ENCODE measurements around the gene ZNF215. TPM values are rescaled to one million over a fixed set of nuclear protein-coding genes. Genes with fewer than 3 reads are reported as not detected.

Gene ZNF215
- total and polyA plus RNA-seq, 2 donors (not counting 3 experiments of a cell fraction or from before 2014, with no cell fraction given): 1.2 to 2.9 TPM

- H3K4me1 ChIP-seq (ENCODE audit: control insufficient read depth, extremely low read depth, insufficient read depth, low read length): peaks cover 21% of the 10 kb centered on the region
- FAIRE-seq (no peak), DNase-seq (ENCODE audit: low read depth, low spot score) (peak; percentile 57)
- no peaks in the 10 kb centered on the region for H3K27me3 ChIP-seq (ENCODE audit: control insufficient read depth in 2 of 2, insufficient read depth in 2 of 2, low read length in 2 of 2)
- no peak overlapping the region for H3K9ac ChIP-seq (replicated peaks; ENCODE audit: extremely low read depth, insufficient read depth, low read length)
- no peaks in the 10 kb centered on the region for H3K9me3 ChIP-seq (replicated peaks; ENCODE audit: control insufficient read depth, insufficient read depth, low read length)
- H4K20me1 ChIP-seq (replicated peaks; ENCODE audit: control insufficient read depth, extremely low read depth, insufficient read depth, low read length): no peaks in the 10 kb centered on the region
- dilution Hi-C loops (cut with MboI; ENCODE audit: extremely low pct_ligation_motif_present, low sequenced_read_pairs): no loop called here
- CTCF ChIA-PET: interaction anchor here (1.0 to 2.1 kb wide), 3 partner anchors 11 to 192 kb away, joined by 3 to 8 read pairs (median 4); no protein-coding TSS in a partner anchor
- POLR2A ChIA-PET: no interaction called here
- H3K36me3 ChIP-seq (ENCODE audit: control insufficient read depth in 2 of 2, extremely low read depth in 1 of 2, insufficient read depth in 2 of 2, low read length in 2 of 2): no peaks in the 10 kb centered on the region
- TF ChIP-seq GATA2 (IDR thresholded peaks at IDR 0.05; ENCODE audit: insufficient read depth, insufficient read length, low read depth, low read length) (peak; percentile 32), FOS (IDR thresholded peaks at IDR 0.05; ENCODE audit: borderline replicate concordance, insufficient read depth, low read length) (peak; percentile 13), EZH2 (IDR thresholded peaks at IDR 0.05; ENCODE audit: borderline replicate concordance, low read depth, low read length, severe bottlenecking) (no peak)
- intact Hi-C loops (cut with micrococcal nuclease): loop anchor here (1.0 kb wide), 1 partner anchor 16 kb away; the partner anchor contains the start of genes NLRP14 and ZNF214
- H2AFZ ChIP-seq (ENCODE audit: low read depth, low read length): peak overlapping the region; percentile 81
- H3K27ac ChIP-seq (ENCODE audit: insufficient read depth, low read depth, low read length): peak overlapping the region; percentile 20
- no peaks in the 10 kb centered on the region for H3K9me1 ChIP-seq (replicated peaks; ENCODE audit: control insufficient read depth, extremely low read depth, insufficient read depth, low read length)
- H3K4me3 ChIP-seq (replicated peaks in 1 of 3; ENCODE audit: insufficient read depth in 1 of 3, low read depth in 1 of 3, low read length in 3 of 3): no peak overlapping the region
- peak overlapping the region; percentile 76 for H3K4me2 ChIP-seq (ENCODE audit: insufficient read depth, low read length)
- H3K79me2 ChIP-seq (ENCODE audit: control insufficient read depth, insufficient read depth, low read length): no peaks in the 10 kb centered on the region
- BruUV-seq (replicated peaks): no TSS peak
Observed at GRCh38 chr11:7004482-7004881, 78.3 kb downstream of the ZNF215 start.

Other genes starting within 250 kb of the ZNF215 start
- gene MRPL17, start 243.1 kb upstream of the ZNF215 start, total RNA-seq: 86.8 and 87.2 TPM in 2 replicates
- 61.7 and 67.6 TPM in 2 replicates for gene MRPL17, start 243.1 kb upstream of the ZNF215 start, polyA plus RNA-seq
- 0.33 and 0.46 TPM in 2 replicates for gene OR2AG2, start 154.4 kb upstream of the ZNF215 start, total RNA-seq
- 0.13 and 0.18 TPM in 2 replicates for gene OR2AG2, start 154.4 kb upstream of the ZNF215 start, polyA plus RNA-seq
- not detected in 2 replicates for gene OR2AG1, start 143.4 kb upstream of the ZNF215 start, total RNA-seq
- gene OR2AG1, start 143.4 kb upstream of the ZNF215 start, polyA plus RNA-seq: not detected in 2 replicates
- gene OR6A2, start 126.7 kb upstream of the ZNF215 start, total RNA-seq: 0.27 and 0.46 TPM in 2 replicates
- 0.06 and 0.21 TPM in 2 replicates for gene OR6A2, start 126.7 kb upstream of the ZNF215 start, polyA plus RNA-seq
- not detected in 2 replicates for gene OR10A5, start 80.7 kb upstream of the ZNF215 start, total RNA-seq
- not detected in 2 replicates for gene OR10A5, start 80.7 kb upstream of the ZNF215 start, polyA plus RNA-seq
- gene OR10A2, start 63.4 kb upstream of the ZNF215 start, total RNA-seq: not detected in 2 replicates
- not detected in 2 replicates for gene OR10A2, start 63.4 kb upstream of the ZNF215 start, polyA plus RNA-seq
- not detected in 2 replicates for gene OR10A4, start 49.8 kb upstream of the ZNF215 start, total RNA-seq
- not detected in 2 replicates for gene OR10A4, start 49.8 kb upstream of the ZNF215 start, polyA plus RNA-seq
- gene OR2D2, start 33.9 kb upstream of the ZNF215 start, total RNA-seq: 0.31 and 1.2 TPM in 2 replicates
- 0.08 and 0.18 TPM in 2 replicates for gene OR2D2, start 33.9 kb upstream of the ZNF215 start, polyA plus RNA-seq
- gene OR2D3, start 5.4 kb upstream of the ZNF215 start, total RNA-seq: not detected in 2 replicates
- not detected in 2 replicates for gene OR2D3, start 5.4 kb upstream of the ZNF215 start, polyA plus RNA-seq
- gene ZNF214, start 93.9 kb downstream of the ZNF215 start, total RNA-seq: 1.7 and 2.5 TPM in 2 replicates
- 0.45 and 0.94 TPM in 2 replicates for gene ZNF214, start 93.9 kb downstream of the ZNF215 start, polyA plus RNA-seq
- gene NLRP14, start 94.1 kb downstream of the ZNF215 start, total RNA-seq: 0.24 and 0.35 TPM in 2 replicates
- 0.21 and 0.26 TPM in 2 replicates for gene NLRP14, start 94.1 kb downstream of the ZNF215 start, polyA plus RNA-seq
- 0.51 TPM in 1 of 2 replicates, not detected in the other for gene RBMXL2, start 162.6 kb downstream of the ZNF215 start, total RNA-seq
- gene RBMXL2, start 162.6 kb downstream of the ZNF215 start, polyA plus RNA-seq: 0.24 and 0.25 TPM in 2 replicates